HG03066 (cell line): ENCODE data around the gene PCSK5.
"Not testable (repeated sequence)": the region's sequence is repeated elsewhere in the genome, so short reads cannot be mapped to it uniquely, and the experiment has no call there.

Source experiments
- ATAC-seq: cut with Tn5 transposase; IDR thresholded peaks from one replicate; pipeline ENCODE4 v1.9.1; 2021; ENCODE audit warnings: low read depth; ENCODE audit not compliant: unreplicated experiment

Gene PCSK5

GRCh38 chr9:76333964-76334363 lies 443.5 kb downstream of the PCSK5 start:
- ATAC-seq = no peak

GRCh38 chr9:76336027-76336426 lies 445.6 kb downstream of the PCSK5 start:
- ATAC-seq = no peak

GRCh38 chr9:76338418-76338817 lies 447.9 kb downstream of the PCSK5 start:
- ATAC-seq = no peak

- no peak for ATAC-seq
Observed at GRCh38 chr9:76341616-76342015, 451.1 kb downstream of the PCSK5 start.

GRCh38 chr9:76342201-76342600 lies 451.7 kb downstream of the PCSK5 start:
- ATAC-seq = no peak

- no peak for ATAC-seq
Observed at GRCh38 chr9:76342858-76343257, 452.4 kb downstream of the PCSK5 start.

GRCh38 chr9:76349865-76350264 lies 459.4 kb downstream of the PCSK5 start:
- ATAC-seq = no peak

GRCh38 chr9:76351006-76351405 lies 460.5 kb downstream of the PCSK5 start:
- no peak for ATAC-seq

GRCh38 chr9:76352026-76352620 lies 461.6 kb downstream of the PCSK5 start:
- no peak for ATAC-seq

GRCh38 chr9:76353280-76353679 lies 462.8 kb downstream of the PCSK5 start:
- no peak for ATAC-seq

- ATAC-seq = no peak
Observed at GRCh38 chr9:76354221-76354620, 463.7 kb downstream of the PCSK5 start.

- ATAC-seq = no peak
Observed at GRCh38 chr9:76355886-76356285, 465.4 kb downstream of the PCSK5 start.

GRCh38 chr9:76357555-76357954 lies 467.1 kb downstream of the PCSK5 start:
- no peak for ATAC-seq

GRCh38 chr9:76358628-76359280 lies 468.3 kb downstream of the PCSK5 start:
- no peak for ATAC-seq

GRCh38 chr9:76359365-76359764 lies 468.9 kb downstream of the PCSK5 start:
- ATAC-seq = no peak

GRCh38 chr9:76359766-76360165 lies 469.3 kb downstream of the PCSK5 start:
- ATAC-seq = no peak

GRCh38 chr9:76362332-76363031 lies 472.0 kb downstream of the PCSK5 start:
- ATAC-seq = not testable (repeated sequence)

GRCh38 chr9:76363032-76363395 lies 472.5 kb downstream of the PCSK5 start:
- no peak for ATAC-seq

- ATAC-seq = no peak
Observed at GRCh38 chr9:76365028-76365427, 474.6 kb downstream of the PCSK5 start.

GRCh38 chr9:76366275-76366674 lies 475.8 kb downstream of the PCSK5 start:
- no peak for ATAC-seq

- ATAC-seq = peak; percentile 63
Observed at GRCh38 chr9:76369583-76369982, 479.1 kb downstream of the PCSK5 start.
